ENCODE results near the gene SKIDA1. TPM values are rescaled to one million over a fixed set of nuclear protein-coding genes. Genes with fewer than 3 reads are reported as not detected.

The SKIDA1 gene
- total and polyA plus RNA-seq, 2 experiments from 2014 or later: 1.5 to 3.5 TPM

DNA sequence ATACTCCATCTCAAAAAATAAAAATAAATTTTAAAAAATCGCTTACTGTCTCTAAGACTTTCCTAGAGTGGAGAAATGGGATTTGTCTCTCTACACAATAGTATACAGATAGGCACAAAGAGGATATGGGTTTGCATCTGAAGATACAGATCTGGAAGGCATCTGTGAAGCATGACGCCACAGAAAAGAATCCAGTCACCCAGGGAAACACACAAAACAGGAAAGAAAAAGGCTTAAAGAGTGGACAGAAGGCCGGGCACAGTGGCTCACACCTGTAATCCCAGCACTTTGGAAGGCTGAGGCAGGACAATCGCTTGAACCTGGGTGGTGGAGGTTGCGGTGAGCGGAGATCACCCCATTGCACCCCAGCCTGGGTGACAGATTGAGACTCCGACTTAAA lies 61.3 kb downstream of the SKIDA1 start (continued):
- TF ChIP-seq, protein P1, sequence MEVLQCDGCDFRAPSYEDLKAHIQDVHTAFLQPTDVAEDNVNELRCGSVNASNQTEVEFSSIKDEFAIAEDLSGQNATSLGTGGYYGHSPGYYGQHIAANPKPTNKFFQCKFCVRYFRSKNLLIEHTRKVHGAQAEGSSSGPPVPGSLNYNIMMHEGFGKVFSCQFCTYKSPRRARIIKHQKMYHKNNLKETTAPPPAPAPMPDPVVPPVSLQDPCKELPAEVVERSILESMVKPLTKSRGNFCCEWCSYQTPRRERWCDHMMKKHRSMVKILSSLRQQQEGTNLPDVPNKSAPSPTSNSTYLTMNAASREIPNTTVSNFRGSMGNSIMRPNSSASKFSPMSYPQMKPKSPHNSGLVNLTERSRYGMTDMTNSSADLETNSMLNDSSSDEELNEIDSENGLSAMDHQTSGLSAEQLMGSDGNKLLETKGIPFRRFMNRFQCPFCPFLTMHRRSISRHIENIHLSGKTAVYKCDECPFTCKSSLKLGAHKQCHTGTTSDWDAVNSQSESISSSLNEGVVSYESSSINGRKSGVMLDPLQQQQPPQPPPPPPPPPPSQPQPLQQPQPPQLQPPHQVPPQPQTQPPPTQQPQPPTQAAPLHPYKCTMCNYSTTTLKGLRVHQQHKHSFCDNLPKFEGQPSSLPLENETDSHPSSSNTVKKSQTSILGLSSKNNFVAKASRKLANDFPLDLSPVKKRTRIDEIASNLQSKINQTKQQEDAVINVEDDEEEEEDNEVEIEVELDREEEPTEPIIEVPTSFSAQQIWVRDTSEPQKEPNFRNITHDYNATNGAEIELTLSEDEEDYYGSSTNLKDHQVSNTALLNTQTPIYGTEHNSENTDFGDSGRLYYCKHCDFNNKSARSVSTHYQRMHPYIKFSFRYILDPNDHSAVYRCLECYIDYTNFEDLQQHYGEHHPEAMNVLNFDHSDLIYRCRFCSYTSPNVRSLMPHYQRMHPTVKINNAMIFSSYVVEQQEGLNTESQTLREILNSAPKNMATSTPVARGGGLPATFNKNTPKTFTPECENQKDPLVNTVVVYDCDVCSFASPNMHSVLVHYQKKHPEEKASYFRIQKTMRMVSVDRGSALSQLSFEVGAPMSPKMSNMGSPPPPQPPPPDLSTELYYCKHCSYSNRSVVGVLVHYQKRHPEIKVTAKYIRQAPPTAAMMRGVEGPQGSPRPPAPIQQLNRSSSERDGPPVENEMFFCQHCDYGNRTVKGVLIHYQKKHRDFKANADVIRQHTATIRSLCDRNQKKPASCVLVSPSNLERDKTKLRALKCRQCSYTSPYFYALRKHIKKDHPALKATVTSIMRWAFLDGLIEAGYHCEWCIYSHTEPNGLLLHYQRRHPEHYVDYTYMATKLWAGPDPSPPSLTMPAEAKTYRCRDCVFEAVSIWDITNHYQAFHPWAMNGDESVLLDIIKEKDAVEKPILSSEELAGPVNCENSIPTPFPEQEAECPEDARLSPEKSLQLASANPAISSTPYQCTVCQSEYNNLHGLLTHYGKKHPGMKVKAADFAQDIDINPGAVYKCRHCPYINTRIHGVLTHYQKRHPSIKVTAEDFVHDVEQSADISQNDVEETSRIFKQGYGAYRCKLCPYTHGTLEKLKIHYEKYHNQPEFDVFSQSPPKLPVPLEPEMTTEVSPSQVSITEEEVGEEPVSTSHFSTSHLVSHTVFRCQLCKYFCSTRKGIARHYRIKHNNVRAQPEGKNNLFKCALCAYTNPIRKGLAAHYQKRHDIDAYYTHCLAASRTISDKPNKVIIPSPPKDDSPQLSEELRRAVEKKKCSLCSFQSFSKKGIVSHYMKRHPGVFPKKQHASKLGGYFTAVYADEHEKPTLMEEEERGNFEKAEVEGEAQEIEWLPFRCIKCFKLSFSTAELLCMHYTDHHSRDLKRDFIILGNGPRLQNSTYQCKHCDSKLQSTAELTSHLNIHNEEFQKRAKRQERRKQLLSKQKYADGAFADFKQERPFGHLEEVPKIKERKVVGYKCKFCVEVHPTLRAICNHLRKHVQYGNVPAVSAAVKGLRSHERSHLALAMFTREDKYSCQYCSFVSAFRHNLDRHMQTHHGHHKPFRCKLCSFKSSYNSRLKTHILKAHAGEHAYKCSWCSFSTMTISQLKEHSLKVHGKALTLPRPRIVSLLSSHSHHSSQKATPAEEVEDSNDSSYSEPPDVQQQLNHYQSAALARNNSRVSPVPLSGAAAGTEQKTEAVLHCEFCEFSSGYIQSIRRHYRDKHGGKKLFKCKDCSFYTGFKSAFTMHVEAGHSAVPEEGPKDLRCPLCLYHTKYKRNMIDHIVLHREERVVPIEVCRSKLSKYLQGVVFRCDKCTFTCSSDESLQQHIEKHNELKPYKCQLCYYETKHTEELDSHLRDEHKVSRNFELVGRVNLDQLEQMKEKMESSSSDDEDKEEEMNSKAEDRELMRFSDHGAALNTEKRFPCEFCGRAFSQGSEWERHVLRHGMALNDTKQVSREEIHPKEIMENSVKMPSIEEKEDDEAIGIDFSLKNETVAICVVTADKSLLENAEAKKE (CRISPR knock-in tag; IDR thresholded peaks at IDR 0.05): no peak
- TF ChIP-seq, protein P2, sequence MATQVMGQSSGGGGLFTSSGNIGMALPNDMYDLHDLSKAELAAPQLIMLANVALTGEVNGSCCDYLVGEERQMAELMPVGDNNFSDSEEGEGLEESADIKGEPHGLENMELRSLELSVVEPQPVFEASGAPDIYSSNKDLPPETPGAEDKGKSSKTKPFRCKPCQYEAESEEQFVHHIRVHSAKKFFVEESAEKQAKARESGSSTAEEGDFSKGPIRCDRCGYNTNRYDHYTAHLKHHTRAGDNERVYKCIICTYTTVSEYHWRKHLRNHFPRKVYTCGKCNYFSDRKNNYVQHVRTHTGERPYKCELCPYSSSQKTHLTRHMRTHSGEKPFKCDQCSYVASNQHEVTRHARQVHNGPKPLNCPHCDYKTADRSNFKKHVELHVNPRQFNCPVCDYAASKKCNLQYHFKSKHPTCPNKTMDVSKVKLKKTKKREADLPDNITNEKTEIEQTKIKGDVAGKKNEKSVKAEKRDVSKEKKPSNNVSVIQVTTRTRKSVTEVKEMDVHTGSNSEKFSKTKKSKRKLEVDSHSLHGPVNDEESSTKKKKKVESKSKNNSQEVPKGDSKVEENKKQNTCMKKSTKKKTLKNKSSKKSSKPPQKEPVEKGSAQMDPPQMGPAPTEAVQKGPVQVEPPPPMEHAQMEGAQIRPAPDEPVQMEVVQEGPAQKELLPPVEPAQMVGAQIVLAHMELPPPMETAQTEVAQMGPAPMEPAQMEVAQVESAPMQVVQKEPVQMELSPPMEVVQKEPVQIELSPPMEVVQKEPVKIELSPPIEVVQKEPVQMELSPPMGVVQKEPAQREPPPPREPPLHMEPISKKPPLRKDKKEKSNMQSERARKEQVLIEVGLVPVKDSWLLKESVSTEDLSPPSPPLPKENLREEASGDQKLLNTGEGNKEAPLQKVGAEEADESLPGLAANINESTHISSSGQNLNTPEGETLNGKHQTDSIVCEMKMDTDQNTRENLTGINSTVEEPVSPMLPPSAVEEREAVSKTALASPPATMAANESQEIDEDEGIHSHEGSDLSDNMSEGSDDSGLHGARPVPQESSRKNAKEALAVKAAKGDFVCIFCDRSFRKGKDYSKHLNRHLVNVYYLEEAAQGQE (IDR thresholded peaks at IDR 0.05; ENCODE audit: unreplicated experiment): no peak

MicroRNAs within 50 kb of the gene (microRNA counts, 767-probe panel; counts per million panel counts)
- not detected for microRNA hsa-miR-1915-3p

Small RNA genes within 50 kb of the gene (microRNA-seq; reads per million reads assigned to microRNA genes)
- 4.7 reads per million, percentile 20 among the genes with 10 or more reads in this experiment for gene MIR1915

Small RNA genes within 50 kb of the gene (small RNA-seq; reads per million reads assigned to genes)
- gene MIR1915 (ENCODE audit: low replicate concordance) (not detected), gene RF00019 (ENCODE audit: low replicate concordance) (not detected), gene RNU6-306P (ENCODE audit: low replicate concordance) (not detected)

Other genes with a start within 250 kb of the SKIDA1 start
- 54.1 and 55.4 TPM in 2 replicates for gene MLLT10, start 8.6 kb upstream of the SKIDA1 start, total RNA-seq (2014; rRNA removed; shearing (Covaris generic))
- gene MLLT10, start 8.6 kb upstream of the SKIDA1 start, polyA plus RNA-seq (2016; fragmentation: Nextera tagmentation; extraction: Ambion mirVana): 26.1 and 28.8 TPM in 2 replicates